COLO668 (cell line): Measurements from ENCODE around the gene NAPG.
"Not testable (repeated sequence)": the region's sequence is repeated elsewhere in the genome, so short reads cannot be mapped to it uniquely, and the experiment has no call there.

Source experiments
- DNase-seq: peaks from one replicate; lab custom pipeline; 2025; ENCODE audit not compliant: unreplicated experiment; lab: John Stamatoyannopoulos, UW

Gene NAPG

GRCh38 chr18:10514082-10514481 is 11.7 kb upstream of the NAPG start:
- no peak for DNase-seq

- DNase-seq: no peak
Observed at GRCh38 chr18:10514601-10515000, 11.2 kb upstream of the NAPG start.

DNA sequence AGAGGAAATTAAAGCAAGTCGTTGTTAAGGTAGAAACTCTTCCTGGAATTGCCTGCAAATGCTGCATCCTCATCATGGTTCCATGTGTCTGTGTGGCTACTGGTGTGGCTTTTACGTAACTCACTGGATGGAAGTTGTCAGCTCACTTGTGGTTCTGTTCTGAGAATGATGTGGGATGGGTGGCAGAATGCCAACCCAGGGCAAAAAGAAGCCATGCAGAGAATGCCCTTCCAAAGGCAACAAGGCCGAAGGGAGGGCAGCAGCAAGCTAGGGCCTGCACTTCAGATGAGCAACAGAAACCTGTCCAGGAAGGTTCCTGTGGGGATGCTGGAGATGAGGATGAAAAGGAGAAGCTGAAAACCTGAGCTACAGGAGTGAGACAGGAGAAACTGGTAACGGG is 10.4 kb upstream of the NAPG start:
- no peak for DNase-seq

GRCh38 chr18:10516078-10516477 is 9.7 kb upstream of the NAPG start:
- no peak for DNase-seq

DNA sequence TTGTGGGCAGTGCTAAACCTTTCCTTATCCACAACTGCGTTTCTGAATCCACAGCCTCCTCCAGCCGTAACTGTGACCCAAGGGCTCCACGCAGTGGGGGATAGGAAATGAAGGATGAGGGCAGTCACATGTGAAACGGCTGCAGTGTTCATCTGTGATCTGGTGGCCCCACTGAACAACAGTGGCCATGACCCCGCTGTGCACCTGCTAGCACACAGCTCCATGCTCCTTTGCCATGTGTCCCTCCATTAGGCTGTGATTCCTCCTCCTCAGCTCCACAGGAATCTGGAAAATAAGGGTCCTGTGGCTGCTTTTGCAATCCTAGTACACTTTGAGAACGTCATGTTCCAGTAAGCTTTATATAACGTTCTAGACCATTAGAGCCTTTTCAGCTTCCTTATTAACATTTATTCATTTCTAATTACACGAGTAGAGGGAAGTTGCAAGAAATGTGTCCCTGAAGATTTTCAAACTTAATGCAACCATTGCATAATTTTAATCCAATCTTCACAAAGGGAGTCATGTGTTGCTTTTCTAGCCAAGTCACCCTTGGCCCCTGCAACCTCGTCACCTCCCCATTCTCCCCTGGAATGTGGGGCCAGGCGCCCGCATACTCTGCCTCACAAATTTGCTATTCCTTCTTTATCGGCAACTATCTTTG is 7.1 kb upstream of the NAPG start:
- peak; percentile 12 for DNase-seq

- DNase-seq: no peak
Observed at GRCh38 chr18:10519366-10519765, 6.5 kb upstream of the NAPG start.

DNA sequence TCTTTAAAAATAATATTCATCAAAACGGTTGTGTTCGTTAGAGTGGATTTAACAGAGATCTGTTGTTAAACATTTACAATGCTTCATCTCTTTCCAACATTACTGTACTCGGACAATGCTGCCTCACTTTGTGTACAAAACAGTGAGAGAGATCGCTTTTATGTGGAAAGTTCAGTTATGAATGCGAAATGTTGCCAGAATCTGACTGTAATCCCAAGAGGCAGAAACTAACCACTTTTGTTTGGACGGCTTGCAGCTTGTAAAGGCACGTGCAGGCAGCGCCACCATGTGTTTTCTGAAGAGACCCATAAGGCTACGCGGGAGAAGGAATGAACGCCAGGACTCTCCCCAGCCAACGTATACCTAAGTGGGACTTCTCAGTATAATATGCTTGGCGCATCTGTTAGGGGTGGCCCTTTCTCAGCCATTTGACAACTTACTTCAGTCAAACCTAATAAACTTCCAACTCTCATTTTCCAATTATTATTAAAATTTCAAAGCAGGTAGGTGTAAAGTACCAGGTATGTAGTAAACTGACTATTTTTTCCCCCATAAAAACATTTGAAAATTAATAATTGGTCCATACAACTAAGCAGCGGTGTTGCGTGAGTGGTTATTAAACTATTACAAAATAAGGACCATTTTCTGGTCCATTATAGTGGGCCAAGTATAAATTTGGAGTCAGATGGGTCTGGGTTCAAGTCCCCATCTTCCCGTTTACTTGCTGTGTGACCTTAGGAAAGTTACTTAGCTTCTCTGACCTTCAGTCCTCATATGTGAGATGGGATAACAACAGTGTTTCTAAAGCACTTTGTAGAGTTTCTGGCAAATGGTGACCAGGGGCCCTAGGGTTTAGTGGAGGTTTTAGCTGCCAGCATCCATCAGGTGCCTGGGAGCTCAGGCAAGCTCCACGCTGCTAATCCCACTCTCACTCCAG is 5.6 kb upstream of the NAPG start:
- DNase-seq: peak; percentile 72

DNA sequence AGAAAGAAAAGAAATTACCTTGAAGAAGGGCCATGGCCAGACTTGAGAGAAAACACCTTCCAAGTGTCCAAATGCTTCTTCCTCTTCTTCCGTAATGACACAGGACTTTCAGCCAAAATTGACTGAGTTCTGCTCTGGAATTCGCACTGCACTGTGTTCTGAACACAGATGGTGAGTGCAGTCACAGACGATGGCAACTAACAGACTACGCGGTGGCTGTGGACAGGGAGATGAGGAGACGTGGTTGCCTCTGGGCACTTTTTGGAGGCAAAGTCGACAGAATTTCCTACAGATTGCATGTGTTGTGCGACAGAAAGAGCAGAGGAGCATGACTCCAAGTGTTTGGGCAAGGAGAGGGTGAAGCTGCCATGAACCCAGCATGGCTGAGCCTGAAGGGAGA is 4.3 kb upstream of the NAPG start:
- DNase-seq: no peak

- no peak for DNase-seq
Observed at GRCh38 chr18:10522574-10522973, 3.3 kb upstream of the NAPG start.

DNA sequence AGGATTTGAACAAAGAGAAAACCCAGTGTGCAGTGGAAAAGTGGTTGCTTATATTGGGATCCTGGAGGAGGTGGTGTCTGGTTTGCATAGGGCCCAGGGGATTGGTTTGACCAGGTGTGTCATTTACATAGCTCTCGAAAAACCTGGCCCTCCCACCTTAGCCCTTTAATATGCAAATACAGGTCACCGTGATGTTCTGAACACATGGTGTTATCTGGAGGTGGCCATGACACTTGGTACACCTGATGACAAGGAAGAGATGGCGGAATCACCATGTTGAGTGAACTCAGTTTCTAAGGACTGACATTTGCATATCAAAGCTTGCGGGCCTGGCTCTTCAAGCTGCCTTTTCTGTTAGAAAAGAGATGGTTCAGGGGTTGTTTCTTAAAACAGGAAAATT is 2.3 kb upstream of the NAPG start:
- DNase-seq: no peak

DNA sequence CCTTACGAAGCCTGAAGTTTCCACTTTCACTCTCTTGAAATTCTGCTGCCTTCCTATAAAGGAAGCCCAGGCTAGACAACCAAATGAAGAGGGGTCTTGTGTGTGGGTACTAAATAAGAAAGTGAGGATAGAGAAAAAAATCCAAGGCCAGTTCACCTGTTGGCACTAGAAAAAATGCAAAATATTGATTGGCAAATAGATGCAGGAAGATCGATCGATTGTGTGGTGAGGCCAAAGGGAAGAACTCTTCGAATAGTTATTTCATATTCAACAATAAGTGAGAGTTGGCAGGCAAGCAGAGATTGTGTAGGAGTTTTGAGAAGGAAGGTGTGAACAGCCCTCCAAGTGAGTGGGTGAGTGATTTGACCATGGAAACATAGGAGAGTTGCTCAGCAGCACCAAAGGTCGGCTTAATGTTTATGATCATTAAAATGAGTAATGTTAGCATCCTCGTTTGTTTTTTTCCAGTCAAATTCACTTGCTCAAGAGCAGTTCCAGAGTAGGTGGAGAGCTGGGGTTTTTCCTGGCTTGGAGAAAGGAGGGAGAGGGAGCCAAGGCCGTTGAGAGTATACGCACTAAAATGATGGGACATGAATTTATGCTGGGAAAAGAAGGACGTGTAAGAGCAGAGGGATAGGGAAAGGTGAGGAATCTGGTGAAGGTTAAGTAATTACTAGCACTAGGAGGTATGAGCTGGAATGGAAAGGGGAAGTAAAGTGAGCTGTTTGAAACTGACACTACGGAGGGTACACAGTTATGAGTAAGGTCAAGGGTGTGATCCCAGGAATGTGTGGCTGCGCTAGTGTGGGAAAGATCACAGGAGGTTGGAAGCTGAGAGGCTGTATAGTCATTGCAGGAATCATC is 1.1 kb upstream of the NAPG start:
- no peak for DNase-seq

DNA sequence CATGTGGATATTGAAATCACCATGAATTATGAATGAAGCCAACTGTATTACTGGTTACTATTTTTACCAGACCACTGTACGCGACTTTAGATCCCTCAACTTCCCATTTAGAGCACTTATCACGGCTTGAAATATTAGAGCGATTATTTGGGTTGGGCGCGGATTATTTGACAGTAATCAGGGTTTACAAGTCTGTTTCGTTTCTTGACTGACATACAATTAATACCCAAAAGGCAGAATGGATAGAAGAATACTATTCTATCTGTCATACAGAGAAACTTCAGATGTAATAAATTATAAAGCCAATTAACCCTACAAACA is 496 bp upstream of the NAPG start:
- no peak for DNase-seq

DNA sequence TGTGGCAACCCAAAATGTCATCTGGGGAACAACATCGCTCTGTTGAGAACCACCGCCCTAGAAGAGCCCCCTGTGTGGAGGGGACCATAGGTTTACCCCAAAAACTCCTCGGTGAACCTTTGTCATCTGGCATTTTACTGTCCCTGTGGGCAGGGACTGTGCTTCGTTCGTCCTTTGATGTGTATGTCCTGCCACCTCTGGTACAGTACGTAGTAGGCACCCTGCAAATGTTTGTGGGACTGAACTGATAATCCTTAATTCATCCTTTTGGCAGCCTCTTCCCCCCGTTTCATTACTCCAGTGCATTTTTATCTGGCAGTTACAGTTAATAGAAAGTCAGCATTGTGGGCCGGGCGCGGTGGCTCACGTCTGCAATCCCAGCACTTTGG is 728 bp downstream of the NAPG start:
- DNase-seq: no peak

- no peak for DNase-seq
Observed at GRCh38 chr18:10528439-10528838, 2.6 kb downstream of the NAPG start.

DNA sequence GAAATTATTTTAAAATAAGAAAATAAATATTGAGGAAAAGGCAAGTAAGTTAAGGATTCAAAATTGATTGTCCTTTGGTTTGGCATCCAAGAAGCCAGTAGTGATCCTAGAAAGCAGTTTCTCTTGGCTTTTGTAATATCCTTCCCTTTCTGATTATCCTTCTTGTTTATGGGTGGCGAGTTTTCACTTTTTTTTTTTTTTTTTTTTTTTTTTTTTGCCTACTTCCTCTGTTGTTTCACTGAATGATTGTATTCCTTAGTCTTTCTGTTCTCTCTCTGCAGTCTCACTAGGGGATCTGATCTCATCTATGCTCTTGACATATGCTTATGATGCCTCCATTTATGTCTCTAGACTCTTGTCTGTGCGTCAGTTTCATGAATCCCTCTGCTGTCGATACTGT is 4.2 kb downstream of the NAPG start:
- DNase-seq: no peak

DNA sequence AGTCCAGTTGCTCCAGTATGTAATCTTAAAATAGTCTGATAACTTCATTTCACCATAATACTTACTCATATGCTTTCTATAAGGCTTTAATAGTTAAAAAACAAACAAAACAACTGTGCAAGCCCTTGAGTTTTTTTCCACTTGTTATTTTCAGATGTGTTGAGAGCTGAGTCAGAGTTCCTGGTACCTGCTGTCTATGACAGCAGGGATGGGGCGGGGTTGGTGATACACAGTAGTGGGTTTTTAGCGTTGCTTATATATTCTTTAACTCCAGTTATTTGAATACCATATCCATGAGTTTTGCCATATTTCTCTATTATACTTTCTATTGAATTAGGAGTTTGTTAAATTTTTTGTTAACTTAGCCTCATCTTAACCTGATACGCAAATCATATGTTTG is 5.0 kb downstream of the NAPG start:
- DNase-seq: peak; percentile 11

- no peak for DNase-seq
Observed at GRCh38 chr18:10533111-10533510, 7.3 kb downstream of the NAPG start.

DNA sequence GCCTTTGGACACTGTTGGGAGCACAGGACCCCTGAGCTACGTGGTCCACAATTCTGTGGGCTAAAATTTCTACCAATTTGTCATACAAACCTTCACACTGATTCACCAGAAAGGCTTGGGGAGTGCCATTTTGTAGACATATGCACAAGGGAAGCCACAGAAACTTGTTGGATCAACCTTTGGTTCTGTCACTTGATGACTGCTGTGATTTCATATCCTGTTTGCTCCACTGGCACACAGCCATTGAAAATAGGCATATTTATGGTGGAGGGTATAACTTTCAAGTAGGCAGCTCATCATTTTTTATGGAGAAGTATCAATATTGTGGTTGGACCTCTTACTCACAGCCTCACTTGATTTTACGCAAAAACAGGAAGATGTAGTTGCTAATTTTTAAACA is 10.5 kb downstream of the NAPG start:
- DNase-seq: no peak

GRCh38 chr18:10537765-10538164 is 11.9 kb downstream of the NAPG start:
- DNase-seq: no peak

GRCh38 chr18:10539124-10539523 is 13.3 kb downstream of the NAPG start:
- DNase-seq: not testable (repeated sequence)

GRCh38 chr18:10543277-10543676 is 17.4 kb downstream of the NAPG start:
- no peak for DNase-seq
